H1 (cell line): ENCODE data around the gene CPED1. TPM values are rescaled to one million over a fixed set of nuclear protein-coding genes. Genes with fewer than 3 reads are reported as not detected.

ENCODE experiments used
- RAD21 ChIP-seq, 2 experiments: IDR thresholded peaks in 1 of 2; conservative IDR thresholded peaks in 1 of 2; 2 replicates each; pipeline ENCODE4 v1.6.1; 2011; ENCODE audit warnings: low read depth in 2 of 2, low read length in 2 of 2, improper control_type of control experiment in 1 of 2, inconsistent platforms in 1 of 2, mild to moderate bottlenecking in 1 of 2, moderate library complexity in 1 of 2
- SP1 ChIP-seq: IDR thresholded peaks from 2 replicates; pipeline ENCODE4 v1.6.1; 2011; ENCODE audit warnings: low read depth, low read length
- SP2 ChIP-seq: IDR thresholded peaks from 2 replicates; pipeline ENCODE4 v1.6.1; 2012; ENCODE audit warnings: mild to moderate bottlenecking, low read length, inconsistent platforms
- YY1 ChIP-seq: IDR thresholded peaks from 2 replicates; pipeline ENCODE4 v1.6.1; 2011; ENCODE audit warnings: low read depth, mild to moderate bottlenecking, low read length
- polyA plus RNA-seq, 7 experiments: library from polyadenylated mRNA; depleted of rRNA in 3 of 7; stranded (reverse) in 5 of 7; unstranded in 2 of 7; fragments of >200 nt in 5 of 7; fragments of 200-250 nt in 2 of 7; gene quantifications; 1 replicate in 5 of 7; 2 replicates in 1 of 7; 4 replicates in 1 of 7; pipeline versions ENCODE4 v1.2.1 to v1.2.3, GENCODE V29; 2011 to 2013; ENCODE audit warnings: missing spikeins in 2 of 7, mixed read lengths in 2 of 7
- total RNA-seq: library from RNA; stranded (reverse); fragmentation: NEBNext Ultra II Directional; extraction: Animal tissue kit (Norgen Biotek cat#: 25700); gene quantifications from 2 replicates; pipeline ENCODE4 v1.2.1, GENCODE V29; 2021

Gene CPED1
- total and polyA plus RNA-seq, 2 of the 8 experiments (the other 6 are each of a cell fraction or from before 2014, with no cell fraction given), result 0.08 to 0.39 TPM

- no peak for TF ChIP-seq RAD21 (IDR thresholded peaks at IDR 0.05 in 1 of 2, conservative IDR thresholded peaks at IDR 0.05 in 1 of 2; ENCODE audit: low read depth in 2 of 2, low read length in 2 of 2)
- no peak for TF ChIP-seq YY1
- no peak for TF ChIP-seq SP1
- TF ChIP-seq SP2, result no peak
- TF ChIP-seq, all 59 proteins: peak for 0
Measured at GRCh38 chr7:121187676-121188075, 199.2 kb downstream of the CPED1 start (continued).
